RWPE2 (cell line): ENCODE results near the gene MUSTN1.

Experiments used
- ATAC-seq: fragments of 200-7000 bp; cut with Tn5 transposase; 3 replicates; pipeline ENCODE4 v1.9.1; 2021; ENCODE audit warnings: low read depth
- DNase-seq: peaks from one replicate; pipeline ENCODE4 v3.0.0-alpha.2; 2020; ENCODE audit warnings: low spot score
- H3K27ac ChIP-seq: fragments of 450-650 bp; 2 replicates; pipeline ENCODE4 v1.5.1; 2017; ENCODE audit warnings: mild to moderate bottlenecking; ENCODE audit not compliant: poor library complexity, severe bottlenecking
- H3K27me3 ChIP-seq: fragments of 250-450 bp; sonication (Bioruptor Pico); 2 replicates; pipeline ENCODE4 v1.5.1; 2021; ENCODE audit warnings: mild to moderate bottlenecking, moderate library complexity; ENCODE audit not compliant: insufficient read depth, poor library complexity, severe bottlenecking
- H3K36me3 ChIP-seq: fragments of 250-450 bp; sonication (Bioruptor Pico); 2 replicates; pipeline ENCODE4 v1.5.1; 2020; ENCODE audit warnings: low read depth, mild to moderate bottlenecking, moderate library complexity
- H3K4me1 ChIP-seq: fragments of 250-450 bp; sonication (Bioruptor Pico); 2 replicates; pipeline ENCODE4 v1.5.1; 2021; ENCODE audit warnings: mild to moderate bottlenecking, moderate library complexity; ENCODE audit not compliant: insufficient read depth, poor library complexity, severe bottlenecking
- H3K4me3 ChIP-seq: fragments of 250-450 bp; sonication (Bioruptor Pico); 2 replicates; pipeline ENCODE4 v1.5.1; 2021; ENCODE audit warnings: mild to moderate bottlenecking, moderate library complexity; ENCODE audit not compliant: severe bottlenecking
- H3K9me3 ChIP-seq: fragments of 250-450 bp; sonication (Bioruptor Pico); 2 replicates; pipeline ENCODE4 v1.5.1; 2021; ENCODE audit warnings: mild to moderate bottlenecking, moderate library complexity; ENCODE audit not compliant: severe bottlenecking
- TF ChIP-seq, protein P1 (sequence below): fragments of 450-650 bp; IDR thresholded peaks from one replicate; pipeline ENCODE4 v1.5.1; 2017; ENCODE audit warnings: mild to moderate bottlenecking, moderate library complexity; ENCODE audit not compliant: poor library complexity, severe bottlenecking

The MUSTN1 gene

DNA sequence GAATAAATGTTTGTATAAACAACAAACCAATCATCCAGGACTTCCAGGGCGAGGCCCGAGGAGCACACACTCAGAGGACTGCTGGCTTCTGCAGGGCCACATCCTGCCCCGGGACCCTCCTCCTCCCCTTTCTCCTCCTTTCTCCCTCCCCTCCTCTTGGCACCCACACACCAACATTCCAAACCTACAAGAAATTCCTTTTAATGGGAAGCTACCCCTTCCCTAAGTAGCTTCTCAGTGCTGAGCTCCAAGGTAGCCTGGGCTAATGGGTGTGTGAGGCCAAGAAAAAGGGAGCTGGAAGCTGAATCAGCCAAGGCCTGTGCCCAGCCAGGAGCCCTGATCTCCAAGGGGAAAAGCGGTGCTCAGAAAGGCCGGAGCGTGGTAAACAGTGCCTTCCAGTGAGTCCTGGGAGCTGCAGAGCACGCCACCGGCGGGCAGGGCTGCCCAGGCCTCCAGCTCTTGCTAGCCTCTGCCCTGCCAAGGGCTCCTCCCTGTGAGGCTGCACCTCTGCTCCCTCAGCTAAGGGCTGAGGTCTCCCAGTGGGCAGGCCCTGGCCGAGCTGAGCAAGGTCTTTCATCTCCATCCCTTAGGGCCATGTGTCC lies 36.3 kb downstream of the MUSTN1 start:
- Histone ChIP-seq H3K27me3 (no peaks in the 10 kb centered on the region), H3K4me3 (no peak overlapping the region), H3K27ac (no peak overlapping the region), H3K36me3 (no peaks in the 10 kb centered on the region), H3K9me3 (no peaks in the 10 kb centered on the region), H3K4me1 (no peaks in the 10 kb centered on the region)
- ATAC-seq = no peak; the same call in 1 of the 3 replicates
- TF ChIP-seq, protein P1, sequence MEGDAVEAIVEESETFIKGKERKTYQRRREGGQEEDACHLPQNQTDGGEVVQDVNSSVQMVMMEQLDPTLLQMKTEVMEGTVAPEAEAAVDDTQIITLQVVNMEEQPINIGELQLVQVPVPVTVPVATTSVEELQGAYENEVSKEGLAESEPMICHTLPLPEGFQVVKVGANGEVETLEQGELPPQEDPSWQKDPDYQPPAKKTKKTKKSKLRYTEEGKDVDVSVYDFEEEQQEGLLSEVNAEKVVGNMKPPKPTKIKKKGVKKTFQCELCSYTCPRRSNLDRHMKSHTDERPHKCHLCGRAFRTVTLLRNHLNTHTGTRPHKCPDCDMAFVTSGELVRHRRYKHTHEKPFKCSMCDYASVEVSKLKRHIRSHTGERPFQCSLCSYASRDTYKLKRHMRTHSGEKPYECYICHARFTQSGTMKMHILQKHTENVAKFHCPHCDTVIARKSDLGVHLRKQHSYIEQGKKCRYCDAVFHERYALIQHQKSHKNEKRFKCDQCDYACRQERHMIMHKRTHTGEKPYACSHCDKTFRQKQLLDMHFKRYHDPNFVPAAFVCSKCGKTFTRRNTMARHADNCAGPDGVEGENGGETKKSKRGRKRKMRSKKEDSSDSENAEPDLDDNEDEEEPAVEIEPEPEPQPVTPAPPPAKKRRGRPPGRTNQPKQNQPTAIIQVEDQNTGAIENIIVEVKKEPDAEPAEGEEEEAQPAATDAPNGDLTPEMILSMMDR = no peak
- DNase-seq = no peak

- TF ChIP-seq, protein P1 = no peak
- DNase-seq = no peak
- Histone ChIP-seq H3K9me3 (no peaks in the 10 kb centered on the region), H3K4me1 (no peaks in the 10 kb centered on the region), H3K27me3 (no peaks in the 10 kb centered on the region), H3K4me3 (no peak overlapping the region), H3K27ac (no peak overlapping the region), H3K36me3 (no peaks in the 10 kb centered on the region)
- ATAC-seq = no peak
Measured at GRCh38 chr3:52796411-52796810, 38.4 kb downstream of the MUSTN1 start.

GRCh38 chr3:52795298-52795900 lies 39.4 kb downstream of the MUSTN1 start:
- TF ChIP-seq, protein P1 = no peak
- no peaks in the 10 kb centered on the region for H3K4me1 ChIP-seq

DNA sequence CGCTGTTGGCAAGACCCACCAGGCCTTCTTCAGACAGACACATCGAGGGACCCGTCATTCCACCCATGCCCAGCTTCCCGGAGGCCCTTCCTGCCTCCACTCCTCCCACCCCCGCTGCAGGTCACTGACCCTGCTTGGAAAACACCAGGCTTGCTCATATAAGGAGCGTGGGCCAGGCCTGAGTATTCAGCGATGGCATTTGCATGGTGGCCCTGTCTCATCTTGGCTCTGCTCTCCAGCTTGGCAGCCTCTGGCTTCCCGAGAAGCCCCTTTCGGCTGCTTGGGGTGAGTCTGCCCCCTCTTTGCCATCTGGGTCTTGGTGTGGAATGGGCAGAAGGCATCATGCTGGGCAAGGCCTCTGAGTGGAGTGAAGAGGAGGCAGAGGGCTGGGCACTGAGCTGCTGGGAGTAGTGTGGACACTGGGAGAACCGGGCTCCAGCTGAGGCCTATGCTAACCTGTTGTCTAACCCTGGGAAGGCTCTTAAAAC lies 40.2 kb downstream of the MUSTN1 start, which contains the start of gene ITIH3:
TSS of gene ITIH3 (plus strand) at position 185 of the 488 bp plus-strand sequence. CDS start at position 193, 8 bp downstream.
- Histone ChIP-seq H3K4me1 (no peaks in the 10 kb centered on the region), H3K9me3 (no peaks in the 10 kb centered on the region), H3K36me3 (no peaks in the 10 kb centered on the region), H3K27ac (no peak within 1 kb of the TSS), H3K4me3 (no peak within 1 kb of the TSS), H3K27me3 (no peaks in the 10 kb centered on the region)
- no peak for ATAC-seq
- DNase-seq = no peak
- TF ChIP-seq, protein P1 = no peak

More at GRCh38 chr3:52795298-52795900, 39.4 kb downstream of the MUSTN1 start:
- Histone ChIP-seq H3K36me3 (no peaks in the 10 kb centered on the region), H3K9me3 (no peaks in the 10 kb centered on the region), H3K27me3 (no peaks in the 10 kb centered on the region), H3K4me3 (no peak overlapping the region), H3K27ac (no peak overlapping the region)
- no peak for ATAC-seq
- DNase-seq = no peak
